ENCODE results near the gene USP32.
"Not testable (repeated sequence)": the region's sequence is repeated elsewhere in the genome, so short reads cannot be mapped to it uniquely, and the experiment has no call there.

DNA sequence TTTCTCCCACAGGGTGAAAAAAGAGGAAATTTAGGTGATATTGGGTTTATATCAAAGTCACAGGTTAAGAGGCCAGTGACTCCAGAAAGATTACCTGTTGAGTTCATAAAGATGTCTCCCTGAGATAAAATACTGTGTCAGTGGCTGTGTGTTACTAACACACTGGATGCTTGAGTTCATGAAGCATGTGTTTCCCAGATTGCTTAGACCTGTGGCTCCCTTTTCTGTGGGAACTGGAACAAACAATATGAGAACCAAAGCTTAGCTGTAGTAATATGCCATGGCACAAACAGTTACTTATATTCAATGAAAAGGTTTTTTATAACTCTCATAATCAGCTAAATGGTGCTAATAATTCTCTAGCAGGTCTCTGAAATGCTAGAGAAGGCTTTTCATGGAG is 180.7 kb downstream of the USP32 start:
- TF ChIP-seq CTCF (optimal IDR thresholded peaks at IDR 0.05 in 1 of 3, IDR thresholded peaks at IDR 0.05 in 1 of 3, conservative IDR thresholded peaks at IDR 0.05 in 1 of 3; ENCODE audit: extremely low read depth in 1 of 3, insufficient read depth in 2 of 3, low read length in 3 of 3); EZH2 (IDR thresholded peaks at IDR 0.05; ENCODE audit: low read length): not testable (repeated sequence)
